AG08395 (cell line): Measurements from ENCODE around the gene ADAMTS4.
"Not testable (repeated sequence)": the region's sequence is repeated elsewhere in the genome, so short reads cannot be mapped to it uniquely, and the experiment has no call there.

Experiments
- DNase-seq: peaks from one replicate; pipeline ENCODE4 v3.0.0; 2012; ENCODE audit warnings: mixed read lengths, low spot score

ADAMTS4 gene

DNA sequence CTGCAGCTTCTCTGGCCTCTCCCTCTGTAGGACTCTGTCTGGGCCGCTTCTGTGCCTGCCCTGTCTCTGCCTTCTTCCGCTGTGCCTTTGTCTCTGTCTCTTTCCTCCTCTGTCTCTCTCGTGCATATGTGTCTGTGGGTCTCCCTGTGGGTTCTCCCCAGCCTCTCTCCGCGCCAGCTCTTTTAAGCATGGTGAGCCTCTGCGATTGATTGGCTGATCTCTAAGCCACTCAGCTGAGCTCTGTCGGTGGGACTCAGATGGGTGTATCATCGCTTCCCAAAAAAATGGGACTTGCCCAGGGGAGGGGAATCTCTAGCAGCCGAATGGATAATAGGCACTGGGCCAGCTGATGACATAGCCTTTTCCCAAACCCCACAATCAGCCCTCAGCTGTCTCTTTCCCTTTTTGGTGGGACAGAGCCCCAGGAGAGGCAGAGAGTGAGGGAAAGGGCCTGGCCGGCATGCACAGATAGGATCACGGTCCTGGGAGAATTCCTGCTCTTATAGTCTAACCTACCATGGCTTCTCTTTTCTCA is at the start of gene ADAMTS4:
Gene ADAMTS4 (minus strand): TSS at position 158 of the 535 bp plus-strand sequence. CDS start 427 bp downstream, outside the sequence.
- DNase-seq = peak; percentile 84

DNA sequence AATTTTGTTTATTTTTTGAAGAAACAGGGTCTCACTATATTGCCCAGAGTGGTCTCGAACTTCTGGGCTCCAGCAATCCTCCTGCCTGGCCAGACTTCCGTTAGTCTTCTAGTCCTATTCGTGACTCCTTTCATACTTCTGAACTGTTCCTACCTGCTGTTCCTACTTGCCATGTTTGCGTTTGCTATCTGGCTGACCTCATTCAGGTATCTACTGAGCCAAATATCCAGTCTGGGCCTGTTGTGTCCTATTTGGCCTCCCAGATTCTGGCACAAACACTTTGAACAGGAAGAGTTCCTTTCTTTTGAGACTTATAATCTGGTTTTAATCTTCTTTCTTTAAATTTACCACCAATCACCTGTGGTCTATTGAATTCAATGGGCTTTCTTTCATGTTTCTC is 46.0 kb upstream of the ADAMTS4 start:
- no peak for DNase-seq

DNA sequence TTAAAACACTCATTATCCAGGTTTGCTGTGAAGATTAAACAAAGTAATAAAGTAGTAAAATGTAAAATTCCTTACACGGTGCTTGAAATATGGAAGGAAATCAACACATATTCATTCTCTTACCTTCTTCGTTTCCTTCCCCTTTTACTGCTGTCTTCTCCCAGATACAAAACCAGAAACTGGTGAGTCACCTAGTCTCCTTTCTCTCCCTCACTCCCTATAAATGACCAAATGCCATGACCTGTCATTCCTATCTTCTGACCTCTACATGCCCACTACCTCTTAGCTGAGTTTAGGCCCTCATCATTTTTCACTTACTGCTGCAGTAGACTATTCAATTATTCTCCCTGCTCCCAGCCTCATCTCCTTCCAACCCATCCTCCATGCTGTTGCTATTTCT is 43.5 kb upstream of the ADAMTS4 start:
- DNase-seq = no peak

DNA sequence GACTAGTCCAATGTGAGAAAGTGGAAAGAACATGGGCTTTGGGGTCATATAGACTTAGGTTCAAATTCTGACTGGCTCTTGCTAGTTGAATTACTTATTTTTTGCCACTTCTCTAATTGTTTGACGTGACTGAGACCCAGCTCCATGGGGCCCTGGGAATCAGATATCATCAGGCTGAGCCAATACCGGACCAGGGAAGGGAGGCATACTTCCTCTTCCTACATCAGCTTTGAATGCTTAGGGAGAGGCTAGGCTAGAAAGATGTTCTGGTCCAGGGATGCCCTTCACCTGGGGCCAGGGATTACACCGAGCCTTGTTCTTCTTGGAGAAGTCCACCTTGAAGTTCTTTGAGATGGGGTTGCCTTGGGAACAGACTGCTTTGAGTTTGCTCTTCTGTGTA is 42.8 kb upstream of the ADAMTS4 start:
- DNase-seq = no peak

- peak; percentile 46 for DNase-seq
These were observed 39.2 kb upstream of the ADAMTS4 start, which contains the start of gene NR1I3 for GRCh38 chr1:161238039-161238473. TSS of gene NR1I3 (minus strand) at chr1:161238203. CDS start at chr1:161236565, 1,638 bp downstream.

DNA sequence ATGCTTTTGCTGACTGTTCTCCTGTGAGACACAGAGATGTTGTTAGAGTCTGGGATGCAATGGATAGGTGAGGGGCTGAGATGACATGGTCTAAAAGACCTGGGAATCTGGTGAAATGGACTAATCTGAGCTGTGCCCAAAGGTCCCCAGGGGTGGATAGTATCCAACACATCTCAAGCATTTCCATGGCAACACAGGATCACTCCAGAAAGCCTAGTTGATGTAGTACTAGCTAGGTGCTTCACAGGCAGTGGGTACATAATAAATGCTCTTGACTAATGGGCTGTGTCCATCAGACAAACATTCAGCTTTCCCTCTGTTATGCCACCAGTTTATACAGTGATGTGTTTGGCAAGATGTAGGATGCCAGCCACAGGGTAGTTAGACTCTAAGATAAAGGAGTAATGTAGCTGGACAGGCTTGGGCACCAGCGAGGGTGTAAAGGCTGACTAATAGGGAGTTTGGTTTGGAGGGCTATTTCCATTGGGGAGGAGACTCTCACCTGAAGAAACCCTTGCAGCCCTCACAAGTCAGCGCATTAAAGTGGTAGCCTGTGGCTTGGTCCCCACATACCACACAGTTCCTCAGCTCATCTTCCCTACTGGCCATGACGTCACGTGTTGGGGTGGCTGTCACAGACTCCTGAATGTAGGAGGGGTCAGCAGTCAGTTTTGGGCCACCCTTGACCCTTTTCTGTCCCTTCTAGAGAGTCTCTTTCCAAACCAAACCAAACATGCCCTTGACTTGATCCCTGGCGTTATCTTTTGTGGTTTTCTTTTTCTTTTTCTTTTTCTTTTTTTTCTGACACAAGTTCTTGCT is 37.3 kb upstream of the ADAMTS4 start:
- no peak for DNase-seq

DNA sequence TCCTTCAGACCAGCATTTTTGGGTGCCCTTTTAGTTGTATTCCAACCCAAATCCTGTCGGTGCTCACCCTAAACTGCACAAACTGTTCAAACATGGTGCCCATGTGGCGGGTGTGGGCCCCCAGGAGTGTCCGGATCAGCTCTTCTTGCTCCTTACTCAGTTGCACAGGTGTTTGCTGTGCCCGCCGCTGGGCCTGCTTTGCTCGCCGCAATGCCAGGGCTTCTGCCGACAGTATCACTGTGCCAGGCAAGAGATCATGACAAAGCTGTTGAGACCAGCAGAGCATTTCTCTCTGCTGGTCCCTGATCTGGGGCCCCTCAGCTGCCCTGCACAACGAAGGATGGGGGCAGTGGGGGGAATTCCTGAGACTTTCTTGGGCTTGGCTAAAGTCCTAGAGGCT is 34.2 kb upstream of the ADAMTS4 start:
- no peak for DNase-seq

DNA sequence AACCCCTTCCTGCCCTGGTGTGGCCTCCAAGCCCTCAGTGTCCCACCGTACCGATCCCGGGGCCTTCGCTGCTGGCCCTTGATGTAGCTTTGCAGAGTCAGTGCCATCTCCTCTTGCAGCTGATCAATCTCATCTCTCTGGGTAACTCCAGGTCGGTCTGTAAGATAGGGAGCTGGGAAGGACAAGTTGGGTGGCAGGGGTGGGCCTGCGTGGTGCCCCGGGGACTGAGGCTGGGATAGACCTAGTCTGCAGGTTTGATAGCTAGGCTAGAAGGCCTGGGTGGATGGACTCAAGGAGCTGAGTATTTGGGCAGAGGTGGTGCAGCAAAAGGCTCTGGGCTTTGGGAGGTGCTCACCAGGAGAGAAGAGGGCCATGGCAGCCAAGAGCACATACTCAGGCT is 31.9 kb upstream of the ADAMTS4 start:
- no peak for DNase-seq

GRCh38 chr1:161229896-161230295 is 31.0 kb upstream of the ADAMTS4 start:
- no peak for DNase-seq

GRCh38 chr1:161228032-161228431 is 29.2 kb upstream of the ADAMTS4 start:
- DNase-seq = no peak

DNA sequence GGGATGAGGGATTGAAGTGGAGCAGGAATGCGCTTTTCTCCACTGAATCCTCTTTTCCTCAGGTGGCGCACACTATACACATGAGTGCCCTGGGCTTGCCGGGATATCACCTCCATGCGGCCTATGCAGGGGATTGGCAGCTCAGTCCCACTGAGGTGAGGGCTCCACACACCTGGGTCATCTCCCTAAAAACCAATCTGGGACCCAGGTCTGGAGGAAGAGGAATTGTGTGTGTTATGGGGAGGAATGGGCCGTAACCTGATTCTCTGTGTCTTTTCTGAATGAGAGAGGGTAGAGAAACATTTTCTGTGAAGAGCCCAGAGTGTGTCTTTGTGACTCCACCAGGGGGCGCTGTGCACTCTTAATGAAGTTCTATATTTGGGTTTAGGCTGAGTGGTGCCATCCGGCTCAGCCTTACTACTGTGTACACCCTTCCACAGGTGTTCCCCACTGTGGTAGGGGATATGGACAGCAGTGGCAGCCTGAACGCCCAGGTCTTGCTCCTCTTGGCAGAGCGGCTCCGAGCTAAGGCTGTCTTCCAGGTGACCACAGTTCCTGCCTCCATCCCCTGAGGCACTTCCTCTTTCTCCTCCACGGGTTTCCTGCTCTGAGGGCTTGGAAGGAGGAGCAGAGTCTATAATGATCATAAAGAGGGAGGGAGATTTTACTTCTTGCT is 28.5 kb upstream of the ADAMTS4 start:
- DNase-seq = peak; percentile 75

GRCh38 chr1:161226759-161227158 is 27.9 kb upstream of the ADAMTS4 start:
- no peak for DNase-seq

DNA sequence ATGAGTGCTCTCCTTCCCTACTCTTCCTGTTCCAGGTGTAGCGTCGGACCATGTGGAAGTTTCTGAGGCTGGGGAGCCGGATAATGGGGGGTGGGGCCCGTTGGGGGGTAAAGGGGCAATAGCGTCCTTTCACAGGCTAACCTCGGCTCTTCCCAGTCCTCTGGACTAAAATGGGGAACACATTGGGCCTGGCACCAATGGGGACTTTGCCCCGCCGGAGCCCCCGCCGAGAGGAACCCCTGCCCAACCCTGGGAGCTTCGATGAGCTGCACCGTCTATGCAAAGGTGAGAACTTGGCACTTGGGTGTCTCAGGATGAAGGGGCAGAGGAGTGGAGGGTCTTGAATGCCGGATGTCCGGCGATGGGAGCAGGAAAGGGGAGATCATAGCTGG is 27.5 kb upstream of the ADAMTS4 start:
- DNase-seq = no peak

DNA sequence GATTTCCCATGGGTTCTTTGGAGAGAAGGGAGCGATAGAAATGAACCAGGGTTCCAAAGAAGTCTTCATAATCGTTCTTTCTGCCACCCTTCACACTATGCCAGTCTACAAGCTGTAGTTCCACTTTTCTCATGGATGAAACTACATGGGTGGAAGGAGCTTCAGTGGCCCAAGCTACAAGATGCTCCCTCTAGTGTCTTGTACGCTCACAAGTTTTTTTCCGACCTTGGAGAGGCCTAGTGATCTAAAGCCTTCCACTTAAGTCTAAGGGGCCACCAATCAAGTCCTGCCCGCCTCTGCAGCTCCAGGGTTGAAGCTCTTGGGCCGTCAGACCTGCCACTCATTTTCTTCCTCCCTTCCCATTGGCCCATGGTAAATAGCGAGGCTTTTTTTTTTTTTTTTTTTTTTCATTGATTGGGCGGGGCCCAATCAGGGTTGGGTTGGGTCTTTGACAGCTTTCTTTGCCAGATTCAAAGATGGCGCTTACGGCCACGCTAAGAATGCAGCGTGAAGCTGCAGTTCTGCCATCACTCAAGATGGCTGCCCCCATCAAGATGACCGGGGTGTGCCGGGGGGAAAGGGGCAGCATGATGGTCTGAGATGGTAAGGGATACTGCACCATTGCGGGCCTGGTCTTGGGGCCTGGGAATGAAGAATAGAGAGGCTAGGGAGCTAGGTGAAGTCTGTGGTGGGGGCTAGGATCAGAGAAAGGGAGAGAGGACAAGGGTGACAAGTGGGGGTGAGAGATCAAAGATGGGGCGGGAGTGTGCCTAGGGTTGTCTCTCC is 26.9 kb upstream of the ADAMTS4 start, which contains the start of gene TOMM40L:
Gene TOMM40L (plus strand): TSS at position 527 of the 786 bp plus-strand sequence. CDS start 430 bp downstream, outside the sequence.
- DNase-seq = peak; percentile 98

DNA sequence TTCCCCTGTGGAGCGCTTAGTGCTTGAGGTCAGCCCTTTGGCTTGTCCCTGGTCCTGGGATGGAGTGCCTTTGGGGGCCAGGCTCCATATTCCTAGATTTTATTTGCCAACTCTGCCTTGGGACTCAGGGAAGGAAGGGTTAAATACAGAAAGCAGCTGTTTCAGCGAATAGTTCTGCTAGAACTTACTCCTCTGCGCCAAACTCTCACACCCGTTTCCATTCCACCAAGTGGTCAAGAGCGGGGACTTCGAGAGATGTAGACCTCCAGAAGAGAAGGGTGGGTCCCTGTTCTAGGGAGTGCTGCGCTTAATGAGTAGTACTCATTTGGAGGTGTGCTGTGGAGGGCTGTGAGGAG is 26.3 kb upstream of the ADAMTS4 start:
- DNase-seq = no peak

GRCh38 chr1:161224695-161225087 is 25.8 kb upstream of the ADAMTS4 start:
- DNase-seq = not testable (repeated sequence)

DNA sequence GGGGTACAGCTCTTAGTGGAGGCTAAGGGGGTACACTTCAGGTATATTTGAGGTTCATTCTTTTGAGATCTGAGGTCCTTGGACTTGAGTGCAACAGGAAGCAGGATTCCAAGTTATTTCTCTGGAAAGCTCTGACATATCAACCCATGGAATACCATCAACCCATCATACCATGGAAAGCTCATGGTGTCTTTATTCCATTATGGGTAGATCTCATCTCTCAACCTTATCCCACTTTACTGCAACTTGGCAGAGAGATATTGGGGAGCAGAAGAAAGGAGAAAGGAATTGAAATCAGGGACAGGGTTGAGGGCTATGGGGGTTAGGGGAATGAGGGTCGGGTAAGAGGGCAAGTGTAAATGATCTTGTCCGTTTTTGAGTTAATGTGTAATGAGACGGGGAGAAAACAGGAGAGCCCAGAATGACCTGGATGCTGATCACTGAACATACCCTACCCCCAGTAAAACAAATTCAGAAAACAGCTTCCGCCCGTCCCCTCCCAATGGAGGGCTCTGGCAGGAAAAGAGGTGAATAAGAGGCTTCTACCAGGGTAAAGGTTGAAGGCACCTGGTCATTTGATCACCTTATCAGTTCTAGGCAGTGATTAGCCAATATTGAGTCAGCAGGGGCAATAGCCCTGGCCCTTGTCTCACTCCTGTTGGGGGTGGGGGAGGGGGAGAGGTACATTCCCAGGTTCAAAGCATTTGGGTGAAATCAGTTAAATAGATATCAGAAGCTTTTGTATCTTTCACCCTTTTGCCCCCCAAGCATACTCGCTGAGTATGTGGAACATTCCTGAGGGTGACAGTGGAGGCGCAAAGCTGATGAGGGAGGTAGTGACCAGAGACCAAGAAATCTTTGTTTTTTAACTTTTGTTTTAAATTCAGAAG is 25.2 kb upstream of the ADAMTS4 start:
- DNase-seq = no peak

DNA sequence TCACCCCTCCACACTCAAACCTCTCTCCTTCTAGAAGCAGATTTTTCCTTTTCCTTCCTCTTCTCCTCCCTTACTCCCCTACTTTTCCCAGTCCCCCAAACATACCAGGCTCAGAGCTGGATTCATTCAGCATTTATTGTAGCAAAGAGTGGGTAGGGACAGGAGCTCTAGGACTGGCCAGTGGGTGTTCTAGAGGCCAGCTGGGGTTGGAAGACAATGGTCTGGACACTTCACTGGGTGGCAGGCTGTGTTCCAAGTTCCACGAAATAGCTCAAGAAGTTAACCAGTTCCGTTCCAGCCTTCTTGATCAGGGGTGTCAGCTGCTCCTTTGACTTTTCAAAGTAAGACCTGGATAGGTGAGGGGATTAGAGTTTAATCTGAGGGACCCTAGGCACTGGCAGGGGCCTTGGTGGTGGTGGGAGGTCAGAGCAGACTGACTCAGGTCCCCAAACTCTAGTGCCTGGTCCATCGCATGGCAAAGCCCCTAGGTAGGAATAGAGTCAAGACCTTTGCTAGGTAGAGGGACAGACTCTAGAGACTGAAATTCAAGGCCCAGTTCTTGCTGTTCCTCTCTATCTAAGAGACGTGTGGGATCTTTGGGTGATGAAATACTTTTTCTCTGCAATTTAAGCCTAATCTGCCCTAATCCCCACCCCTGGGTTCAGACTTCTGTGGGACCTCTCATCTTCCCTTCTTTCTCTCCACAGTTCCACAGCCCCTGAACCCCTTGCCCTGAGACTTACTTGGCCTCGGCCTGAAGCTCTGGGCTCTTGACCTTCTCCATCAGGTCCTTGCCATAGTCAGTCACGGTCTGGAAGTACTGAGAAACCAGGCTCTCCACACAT is 23.5 kb upstream of the ADAMTS4 start:
- no peak for DNase-seq

DNA sequence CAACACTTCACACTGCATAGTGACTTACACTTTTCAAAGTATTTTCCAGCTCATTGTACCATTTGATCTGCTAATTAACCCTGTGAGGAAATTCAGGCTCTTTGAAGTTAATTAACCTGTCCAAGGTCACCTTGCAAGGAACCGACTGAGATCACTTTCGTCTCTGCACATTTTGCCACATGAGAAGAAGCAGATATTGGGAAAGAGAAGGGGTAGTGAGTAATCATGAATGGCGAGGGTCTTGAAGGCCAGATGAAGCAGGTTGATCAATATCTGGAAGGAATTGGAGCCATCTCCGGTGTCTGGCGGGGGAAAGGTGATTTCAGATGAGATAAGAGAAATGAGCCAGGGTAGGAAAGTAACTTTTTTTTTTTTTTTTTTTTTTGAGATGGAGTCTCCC is 21.1 kb upstream of the ADAMTS4 start:
- DNase-seq = no peak
